ENCODE data around the gene NLRP13. TPM values are rescaled to one million over a fixed set of nuclear protein-coding genes. Genes with fewer than 3 reads are reported as not detected.

NLRP13 gene, protein sequence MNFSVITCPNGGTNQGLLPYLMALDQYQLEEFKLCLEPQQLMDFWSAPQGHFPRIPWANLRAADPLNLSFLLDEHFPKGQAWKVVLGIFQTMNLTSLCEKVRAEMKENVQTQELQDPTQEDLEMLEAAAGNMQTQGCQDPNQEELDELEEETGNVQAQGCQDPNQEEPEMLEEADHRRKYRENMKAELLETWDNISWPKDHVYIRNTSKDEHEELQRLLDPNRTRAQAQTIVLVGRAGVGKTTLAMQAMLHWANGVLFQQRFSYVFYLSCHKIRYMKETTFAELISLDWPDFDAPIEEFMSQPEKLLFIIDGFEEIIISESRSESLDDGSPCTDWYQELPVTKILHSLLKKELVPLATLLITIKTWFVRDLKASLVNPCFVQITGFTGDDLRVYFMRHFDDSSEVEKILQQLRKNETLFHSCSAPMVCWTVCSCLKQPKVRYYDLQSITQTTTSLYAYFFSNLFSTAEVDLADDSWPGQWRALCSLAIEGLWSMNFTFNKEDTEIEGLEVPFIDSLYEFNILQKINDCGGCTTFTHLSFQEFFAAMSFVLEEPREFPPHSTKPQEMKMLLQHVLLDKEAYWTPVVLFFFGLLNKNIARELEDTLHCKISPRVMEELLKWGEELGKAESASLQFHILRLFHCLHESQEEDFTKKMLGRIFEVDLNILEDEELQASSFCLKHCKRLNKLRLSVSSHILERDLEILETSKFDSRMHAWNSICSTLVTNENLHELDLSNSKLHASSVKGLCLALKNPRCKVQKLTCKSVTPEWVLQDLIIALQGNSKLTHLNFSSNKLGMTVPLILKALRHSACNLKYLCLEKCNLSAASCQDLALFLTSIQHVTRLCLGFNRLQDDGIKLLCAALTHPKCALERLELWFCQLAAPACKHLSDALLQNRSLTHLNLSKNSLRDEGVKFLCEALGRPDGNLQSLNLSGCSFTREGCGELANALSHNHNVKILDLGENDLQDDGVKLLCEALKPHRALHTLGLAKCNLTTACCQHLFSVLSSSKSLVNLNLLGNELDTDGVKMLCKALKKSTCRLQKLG
- total RNA-seq (2022; extraction: Qiagen RNA extraction): 0.02 TPM in 1 of 5 replicates, not detected in the others

DNA sequence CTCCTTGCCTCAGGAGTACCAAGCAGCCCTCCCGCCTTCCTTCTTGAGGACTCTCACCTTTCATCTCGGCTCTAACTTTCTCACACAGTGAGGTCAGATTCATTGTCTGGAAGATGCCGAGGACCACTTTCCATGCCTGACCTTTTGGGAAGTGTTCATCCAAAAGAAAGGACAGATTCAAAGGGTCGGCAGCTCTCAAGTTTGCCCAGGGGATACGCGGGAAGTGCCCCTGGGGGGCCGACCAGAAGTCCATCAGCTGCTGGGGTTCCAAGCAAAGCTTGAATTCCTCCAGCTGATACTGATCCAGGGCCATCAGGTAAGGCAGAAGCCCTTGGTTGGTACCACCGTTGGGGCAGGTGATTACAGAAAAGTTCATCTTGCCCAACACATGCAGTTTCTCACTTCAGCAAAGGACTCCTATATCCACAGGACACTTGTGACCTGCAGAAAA, at the start of gene NLRP13:
Gene NLRP13, minus strand, starts transcription at position 401 of the 451 bp plus-strand sequence. Its CDS starts 25 bp downstream, at position 376.

DNA sequence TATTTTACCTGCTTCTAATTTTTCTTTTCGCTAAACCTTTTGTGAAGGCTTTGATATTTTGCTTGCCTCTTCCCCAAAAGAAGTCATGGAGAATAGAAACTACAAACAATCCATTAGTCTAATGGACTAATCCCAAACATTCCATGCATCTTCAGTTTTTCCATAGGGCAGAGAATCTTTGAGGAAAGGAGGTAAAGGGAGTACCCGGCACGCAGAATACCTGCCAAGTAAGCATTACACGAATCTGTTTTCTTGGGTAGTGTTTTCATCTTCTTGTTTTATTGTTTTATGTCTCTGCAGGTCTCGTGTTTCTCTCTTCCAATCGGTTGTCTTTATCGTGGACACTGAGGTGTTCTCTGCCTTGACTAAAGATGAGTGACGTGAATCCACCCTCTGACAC, 15.4 kb upstream of the NLRP13 start, which contains the start of gene NLRP8:
Gene NLRP8, plus strand, starts transcription at position 301 of the 400 bp plus-strand sequence.

Other genes with a start within 250 kb of the NLRP13 start
- not detected in 5 replicates for gene NLRP9, start 193.9 kb downstream of the NLRP13 start, total RNA-seq (2022; extraction: Qiagen RNA extraction)
- 0.31 to 0.54 TPM (median 0.45 TPM) in 5 replicates for gene RFPL4A, start 173.2 kb downstream of the NLRP13 start, total RNA-seq (2022; extraction: Qiagen RNA extraction)
- gene RFPL4AL1, start 163.2 kb downstream of the NLRP13 start, total RNA-seq (2022; extraction: Qiagen RNA extraction): 0.28 TPM in 1 of 5 replicates, not detected in the others
- gene NLRP11, start 100.3 kb downstream of the NLRP13 start, total RNA-seq (2022; extraction: Qiagen RNA extraction): 0.05 to 0.08 TPM (median 0.06 TPM) in 4 of 5 replicates, not detected in the other
- gene NLRP4, start 95.8 kb downstream of the NLRP13 start, total RNA-seq (2022; extraction: Qiagen RNA extraction): not detected in 5 replicates
- gene NLRP8, start 15.5 kb upstream of the NLRP13 start, total RNA-seq (2022; extraction: Qiagen RNA extraction): not detected in 5 replicates
- not detected in 5 replicates for gene NLRP5, start 54.4 kb upstream of the NLRP13 start, total RNA-seq (2022; extraction: Qiagen RNA extraction)
- 25.4 to 52.9 TPM (median 48.0 TPM) in 5 replicates for gene ZNF787, start 189.0 kb upstream of the NLRP13 start, total RNA-seq (2022; extraction: Qiagen RNA extraction)
- gene ZNF444, start 209.0 kb upstream of the NLRP13 start, total RNA-seq (2022; extraction: Qiagen RNA extraction): 17.3 to 31.6 TPM (median 30.1 TPM) in 5 replicates
- gene GALP, start 243.7 kb upstream of the NLRP13 start, total RNA-seq (2022; extraction: Qiagen RNA extraction): not detected in 5 replicates